CD4-positive, CD25-positive, alpha-beta regulatory T cell (primary cell): ENCODE results near the gene PCSK1. TPM values are rescaled to one million over a fixed set of nuclear protein-coding genes. Genes with fewer than 3 reads are reported as not detected.

Source experiments
- ATAC-seq, 2 donors: fragments of 150-1000 bp; cut with Tn5 transposase; one replicate each; pipeline ENCODE4 v1.10.0; 2021; ENCODE audit warnings: low read depth in 2 of 2, moderate number of reproducible peaks in 2 of 2, moderate library complexity in 1 of 2
- DNase-seq, 3 donors: peaks; one replicate each; pipeline versions ENCODE4 v3.0.0 to v3.0.0-alpha.2; 2012 to 2022; ENCODE audit warnings: mixed read lengths in 1 of 3
- H3K27ac ChIP-seq: one replicate; pipeline ENCODE4 v1.7.0; 2013; ENCODE audit warnings: mild to moderate bottlenecking, low read length; ENCODE audit not compliant: insufficient read depth, poor library complexity, severe bottlenecking
- H3K27me3 ChIP-seq: one replicate; pipeline ENCODE4 v1.7.0; 2013; ENCODE audit warnings: low read length; ENCODE audit not compliant: control insufficient read depth, insufficient read depth
- H3K36me3 ChIP-seq: one replicate; pipeline ENCODE4 v1.7.0; 2013; ENCODE audit warnings: mild to moderate bottlenecking, low read length, moderate library complexity; ENCODE audit not compliant: control insufficient read depth, insufficient read depth
- H3K4me1 ChIP-seq: 2 replicates; pipeline ENCODE4 v1.7.0; 2013; ENCODE audit warnings: mild to moderate bottlenecking, low read length; ENCODE audit not compliant: insufficient read depth, control insufficient read depth, poor library complexity, severe bottlenecking
- H3K4me3 ChIP-seq: one replicate; pipeline ENCODE4 v1.7.0; 2013; ENCODE audit warnings: low read depth, mild to moderate bottlenecking, low read length, moderate library complexity
- H3K9me3 ChIP-seq, 2 experiments: 1 replicate in 1 of 2; 2 replicates in 1 of 2; pipeline ENCODE4 v1.7.0; 2013; ENCODE audit warnings: low read length in 2 of 2, mild to moderate bottlenecking in 1 of 2, moderate library complexity in 1 of 2; ENCODE audit not compliant: control insufficient read depth in 2 of 2
- H3K27ac Mint-ChIP-seq, 3 donors: one replicate each; pipeline ENCODE4 v1.8.0; 2020 to 2022; ENCODE audit warnings: mild to moderate bottlenecking in 3 of 3, mixed read lengths in 3 of 3, moderate library complexity in 2 of 3
- H3K27me3 Mint-ChIP-seq: one replicate; pipeline ENCODE4 v1.8.0; 2022; ENCODE audit warnings: mild to moderate bottlenecking, mixed read lengths
- H3K36me3 Mint-ChIP-seq: one replicate; pipeline ENCODE4 v1.8.0; 2020; ENCODE audit warnings: mixed read lengths
- H3K4me1 Mint-ChIP-seq, 4 donors: one replicate each; pipeline ENCODE4 v1.8.0; 2020 to 2022; ENCODE audit warnings: mixed read lengths in 4 of 4, mild to moderate bottlenecking in 1 of 4
- H3K4me3 Mint-ChIP-seq, 4 donors: one replicate each; pipeline ENCODE4 v1.8.0; 2020 to 2022; ENCODE audit warnings: mild to moderate bottlenecking in 4 of 4, mixed read lengths in 4 of 4, moderate library complexity in 3 of 4
- H3K9me3 Mint-ChIP-seq, 7 donors: one replicate each; pipeline ENCODE4 v1.8.0; 2020 to 2022; ENCODE audit warnings: mixed read lengths in 7 of 7, mild to moderate bottlenecking in 3 of 7, moderate library complexity in 2 of 7
- polyA plus RNA-seq, 4 donors: library from polyadenylated mRNA; unstranded; fragments of 300-500 nt; fragmentation: Illumina TruSeq; gene quantifications; one replicate each; pipeline ENCODE4 v1.2.3, GENCODE V29; 2021
- total RNA-seq: library from RNA; stranded (reverse); gene quantifications from one replicate; pipeline ENCODE4 v1.2.3, GENCODE V29; 2022

PCSK1 gene
- total and polyA plus RNA-seq, 5 donors from 2014 or later: not detected

- Mint-ChIP-seq H3K27me3 (peaks cover 46% of the 10 kb centered on the region), H3K36me3 (no peaks in the 10 kb centered on the region), H3K4me3 (no peak overlapping the region), H3K4me1 (peaks cover 6 to 10% (median 8%) of the 10 kb centered on the region in 4 donors), H3K27ac (no peak overlapping the region), H3K9me3 (no peaks in the 10 kb centered on the region)
- no peak for DNase-seq
- H3K4me1 ChIP-seq: peaks cover 8% of the 10 kb centered on the region
- H3K27ac ChIP-seq: no peak overlapping the region
- H3K4me3 ChIP-seq: no peak overlapping the region
- ATAC-seq: no peak
- H3K9me3 ChIP-seq: no peaks in the 10 kb centered on the region
- no peaks in the 10 kb centered on the region for H3K36me3 ChIP-seq
- H3K27me3 ChIP-seq: peaks cover 46% of the 10 kb centered on the region
Observed at GRCh38 chr5:96343094-96343493, 90.0 kb downstream of the PCSK1 start.

GRCh38 chr5:96342581-96342980, 90.5 kb downstream of the PCSK1 start:
- Histone ChIP-seq H3K27ac (no peak overlapping the region), H3K27me3 (peaks cover 44% of the 10 kb centered on the region), H3K9me3 (no peaks in the 10 kb centered on the region), H3K4me1 (peaks cover 8% of the 10 kb centered on the region), H3K4me3 (no peak overlapping the region), H3K36me3 (no peaks in the 10 kb centered on the region)
- Mint-ChIP-seq H3K36me3 (no peaks in the 10 kb centered on the region), H3K4me3 (no peak overlapping the region), H3K9me3 (no peaks in the 10 kb centered on the region), H3K4me1 (peaks cover 6 to 10% (median 8%) of the 10 kb centered on the region in 4 donors), H3K27ac (no peak overlapping the region), H3K27me3 (peaks cover 51% of the 10 kb centered on the region)
- ATAC-seq: no peak
- no peak for DNase-seq

Other genes starting within 250 kb of the PCSK1 start
- gene CAST, start 229.1 kb upstream of the PCSK1 start, total RNA-seq: 374 TPM
- 10 to 100 TPM; 37.8 to 53.1 (median 47.2) TPM for gene CAST, start 229.1 kb upstream of the PCSK1 start, polyA plus RNA-seq